GM13976 (cell line): ENCODE results near the gene NFIC.

Experiments
- DNase-seq: peaks from one replicate; pipeline ENCODE4 v3.0.0; 2012; ENCODE audit warnings: low spot score
- CTCF ChIP-seq: IDR thresholded peaks from 2 replicates; pipeline ENCODE4 v1.5.1; 2012; ENCODE audit warnings: borderline replicate concordance, mild to moderate bottlenecking; ENCODE audit not compliant: insufficient read depth; ENCODE audit errors: extremely low read depth, missing control alignments, control extremely low read depth
- in situ Hi-C: fragments of 300-500 bp; cut with MboI; formaldehyde crosslinking; loops from one replicate; pipeline ENCODE4 v1.12.0; 2022; ENCODE audit warnings: low sequenced_read_pairs, mixed read lengths, inconsistent platforms; ENCODE audit not compliant: unreplicated experiment

The NFIC gene

GRCh38 chr19:3474010-3474409, 107.6 kb downstream of the NFIC start:
- no peak for DNase-seq
- TF ChIP-seq CTCF: no peak
- in situ Hi-C loops: loop anchor here (10.0 kb wide), 1 partner anchor 149 kb away; no protein-coding TSS in a partner anchor

- TF ChIP-seq CTCF: no peak
- no peak for DNase-seq
- in situ Hi-C loops: loop anchor here (10.0 kb wide), 1 partner anchor 150 kb away; no protein-coding TSS in a partner anchor
Measured at GRCh38 chr19:3474614-3475013, 108.2 kb downstream of the NFIC start.

- in situ Hi-C loops: loop anchor here (10.0 kb wide), 1 partner anchor 151 kb away; no protein-coding TSS in a partner anchor
- DNase-seq: no peak
- TF ChIP-seq CTCF: no peak
Measured at GRCh38 chr19:3475449-3475848, 109.1 kb downstream of the NFIC start.

- TF ChIP-seq CTCF: no peak
- in situ Hi-C loops: loop anchor here (10.0 kb wide), 1 partner anchor 152 kb away; no protein-coding TSS in a partner anchor
- DNase-seq: no peak
Measured at GRCh38 chr19:3476830-3477229, 110.4 kb downstream of the NFIC start.

- in situ Hi-C loops: loop anchor here (10.0 kb wide), 1 partner anchor 153 kb away; no protein-coding TSS in a partner anchor
- no peak for DNase-seq
- no peak for TF ChIP-seq CTCF
Measured at GRCh38 chr19:3477506-3477905, 111.1 kb downstream of the NFIC start.

GRCh38 chr19:3477951-3478350, 111.6 kb downstream of the NFIC start:
- no peak for TF ChIP-seq CTCF
- in situ Hi-C loops: loop anchor here (10.0 kb wide), 1 partner anchor 153 kb away; no protein-coding TSS in a partner anchor
- DNase-seq: no peak
